Left ventricle myocardium inferior (tissue), 1 donor: ENCODE measurements around the gene TRERF1. TPM values are rescaled to one million over a fixed set of nuclear protein-coding genes. Genes with fewer than 3 reads are reported as not detected.

Experiments used
- DNase-seq: peaks from one replicate; pipeline ENCODE4 v3.0.0-alpha.2; 2020
- H3K27ac ChIP-seq: fragments of 200-600 bp; replicated peaks from 2 replicates; pipeline ENCODE4 v1.8.0; 2021
- H3K27me3 ChIP-seq: fragments of 200-600 bp; 2 replicates; pipeline ENCODE4 v1.8.0; 2021; ENCODE audit warnings: low read depth
- H3K36me3 ChIP-seq: fragments of 200-600 bp; 2 replicates; pipeline ENCODE4 v1.8.0; 2021
- H3K4me1 ChIP-seq: fragments of 200-600 bp; 2 replicates; pipeline ENCODE4 v1.8.0; 2021
- H3K4me3 ChIP-seq: fragments of 200-600 bp; 2 replicates; pipeline ENCODE4 v1.8.0; 2021; ENCODE audit warnings: mild to moderate bottlenecking, moderate library complexity
- H3K9me3 ChIP-seq: fragments of 200-600 bp; replicated peaks from 2 replicates; pipeline ENCODE4 v1.8.0; 2021
- CTCF ChIP-seq: fragments of 200-600 bp; IDR thresholded peaks from 2 replicates; pipeline ENCODE4 v1.8.0; 2021; ENCODE audit warnings: antibody characterized with exemption, mild to moderate bottlenecking, borderline replicate concordance
- intact Hi-C: fragments of 100-400 bp; cut with micrococcal nuclease; formaldehyde crosslinking; loops from one replicate; pipeline ENCODE4 v1.11.0; 2022
- total RNA-seq: library from RNA; stranded (reverse); fragmentation: NEBNext Ultra II Directional; extraction: Animal tissue kit (Norgen Biotek cat#: 25700); gene quantifications from one replicate; pipeline ENCODE4 v1.2.1, GENCODE V29; 2021
- donor health status: DM: no; HTN: yes; CAD: no; lungs with severe emphysema.

TRERF1 gene
- total RNA-seq, 1 donor from 2014 or later: 1.4 TPM

- no peak overlapping the region for H3K27ac ChIP-seq
- no peak for TF ChIP-seq CTCF
- H3K27me3 ChIP-seq: no peaks in the 10 kb centered on the region
- intact Hi-C loops: no loop called here
- no peak overlapping the region for H3K4me3 ChIP-seq
- H3K36me3 ChIP-seq: peaks cover 7% of the 10 kb centered on the region
- no peaks in the 10 kb centered on the region for H3K9me3 ChIP-seq
- H3K4me1 ChIP-seq: peaks cover 21% of the 10 kb centered on the region
- DNase-seq: no peak
Measured at GRCh38 chr6:42301986-42302385, 149.7 kb downstream of the TRERF1 start.

- peaks cover 29% of the 10 kb centered on the region for H3K4me1 ChIP-seq
- TF ChIP-seq CTCF: no peak
- H3K27ac ChIP-seq: no peak overlapping the region
- peaks cover 7% of the 10 kb centered on the region for H3K36me3 ChIP-seq
- DNase-seq: no peak
- intact Hi-C loops: no loop called here
- no peaks in the 10 kb centered on the region for H3K9me3 ChIP-seq
- no peak overlapping the region for H3K4me3 ChIP-seq
- H3K27me3 ChIP-seq: no peaks in the 10 kb centered on the region
Measured at GRCh38 chr6:42300701-42301100, 151.0 kb downstream of the TRERF1 start.

- DNase-seq: no peak
- Histone ChIP-seq H3K27me3 (no peaks in the 10 kb centered on the region), H3K4me3 (no peak overlapping the region), H3K9me3 (no peaks in the 10 kb centered on the region), H3K4me1 (peaks cover 24% of the 10 kb centered on the region), H3K27ac (no peak overlapping the region), H3K36me3 (peaks cover 7% of the 10 kb centered on the region)
- no peak for TF ChIP-seq CTCF
- intact Hi-C loops: no loop called here
Measured at GRCh38 chr6:42300185-42300584, 151.5 kb downstream of the TRERF1 start.

- intact Hi-C loops: no loop called here
- Histone ChIP-seq H3K27me3 (no peaks in the 10 kb centered on the region), H3K9me3 (no peaks in the 10 kb centered on the region), H3K27ac (no peak overlapping the region), H3K36me3 (peaks cover 7% of the 10 kb centered on the region), H3K4me3 (no peak overlapping the region), H3K4me1 (peaks cover 29% of the 10 kb centered on the region)
- DNase-seq: no peak
- no peak for TF ChIP-seq CTCF
Measured at GRCh38 chr6:42297661-42298060, 154.1 kb downstream of the TRERF1 start.

GRCh38 chr6:42296614-42297013 lies 155.1 kb downstream of the TRERF1 start:
- TF ChIP-seq CTCF: no peak
- Histone ChIP-seq H3K36me3 (peaks cover 7% of the 10 kb centered on the region), H3K27ac (no peak overlapping the region), H3K9me3 (no peaks in the 10 kb centered on the region), H3K4me3 (no peak overlapping the region), H3K27me3 (no peaks in the 10 kb centered on the region), H3K4me1 (peaks cover 24% of the 10 kb centered on the region)
- intact Hi-C loops: no loop called here
- no peak for DNase-seq

GRCh38 chr6:42295677-42296076 lies 156.0 kb downstream of the TRERF1 start:
- H3K4me1 ChIP-seq: peaks cover 24% of the 10 kb centered on the region
- intact Hi-C loops: no loop called here
- no peak overlapping the region for H3K4me3 ChIP-seq
- no peak for DNase-seq
- H3K27ac ChIP-seq: no peak overlapping the region
- H3K27me3 ChIP-seq: no peaks in the 10 kb centered on the region
- H3K9me3 ChIP-seq: no peaks in the 10 kb centered on the region
- peaks cover 7% of the 10 kb centered on the region for H3K36me3 ChIP-seq
- no peak for TF ChIP-seq CTCF
